Tibial nerve (tissue), 4 donors: ENCODE data around the gene TRAF6. TPM values are rescaled to one million over a fixed set of nuclear protein-coding genes. Genes with fewer than 3 reads are reported as not detected.

Experiments
- DNase-seq, 2 donors: peaks; one replicate each; pipeline ENCODE4 v3.0.0-alpha.2; 2019; ENCODE audit warnings: low spot score in 2 of 2
- H3K27ac ChIP-seq, 4 donors: fragments of 200-600 bp; sonication (generic) in 3 of 4; one replicate each; pipeline ENCODE4 v1.5.1; 2017 to 2019; ENCODE audit warnings: mild to moderate bottlenecking in 1 of 4
- H3K27me3 ChIP-seq, 2 donors: fragments of 200-600 bp; sonication (generic) in 1 of 2; one replicate each; pipeline versions ENCODE4 v1.5.1 to v1.6.0; 2017 to 2019
- H3K36me3 ChIP-seq, 3 donors: fragments of 200-600 bp; sonication (generic); one replicate each; pipeline ENCODE4 v1.5.1; 2018 to 2019
- H3K4me1 ChIP-seq, 4 donors: fragments of 200-600 bp; sonication (generic) in 3 of 4; one replicate each; pipeline ENCODE4 v1.5.1; 2017 to 2019
- H3K4me3 ChIP-seq, 4 donors: fragments of 200-600 bp; sonication (generic) in 3 of 4; one replicate each; pipeline ENCODE4 v1.5.1; 2017 to 2019; ENCODE audit warnings: mild to moderate bottlenecking in 1 of 4, moderate library complexity in 1 of 4
- H3K9me3 ChIP-seq, 4 donors: fragments of 200-600 bp; sonication (generic) in 3 of 4; one replicate each; pipeline ENCODE4 v1.5.1; 2017 to 2019
- EP300 ChIP-seq, 2 donors: sonication (generic); formaldehyde crosslinking; IDR thresholded peaks; one replicate each; pipeline ENCODE4 v1.6.1; 2017; ENCODE audit warnings: antibody characterized with exemption in 2 of 2, mild to moderate bottlenecking in 1 of 2
- POLR2A ChIP-seq, 2 donors: fragments of 450-650 bp; IDR thresholded peaks; one replicate each; pipeline ENCODE4 v1.6.1; 2017; ENCODE audit warnings: antibody characterized with exemption in 2 of 2, mild to moderate bottlenecking in 2 of 2, moderate library complexity in 2 of 2
- WGBS, 2 donors: methylation state at CpG; one replicate each; pipeline ENCODE4 v1.1.5; 2018; 5-methylcytosine and 5-hydroxymethylcytosine counted together
- small RNA-seq: library from RNA; depleted of rRNA; stranded (forward); fragments of <200 nt; gene quantifications from one replicate; pipeline ENCODE3, GENCODE V24; 2016
- total RNA-seq, 4 donors: library from RNA; depleted of rRNA; stranded (reverse); fragments of >200 nt; gene quantifications; one replicate each; pipeline ENCODE4 v1.1.0, GENCODE V29; 2016
- TF ChIP-seq, protein P1 (sequence below), 5 experiments: fragments of 200-600 bp in 3 of 5; fragments of 450-650 bp in 2 of 5; sonication (generic) in 3 of 5; IDR thresholded peaks; one replicate each; pipeline ENCODE4 v1.5.1; 2016 to 2019; ENCODE audit warnings: antibody characterized with exemption in 5 of 5, mild to moderate bottlenecking in 3 of 5, moderate library complexity in 2 of 5

TRAF6 gene
- total RNA-seq, 4 donors from 2014 or later = 9.9 to 17.7 (median 13.8) TPM

DNA sequence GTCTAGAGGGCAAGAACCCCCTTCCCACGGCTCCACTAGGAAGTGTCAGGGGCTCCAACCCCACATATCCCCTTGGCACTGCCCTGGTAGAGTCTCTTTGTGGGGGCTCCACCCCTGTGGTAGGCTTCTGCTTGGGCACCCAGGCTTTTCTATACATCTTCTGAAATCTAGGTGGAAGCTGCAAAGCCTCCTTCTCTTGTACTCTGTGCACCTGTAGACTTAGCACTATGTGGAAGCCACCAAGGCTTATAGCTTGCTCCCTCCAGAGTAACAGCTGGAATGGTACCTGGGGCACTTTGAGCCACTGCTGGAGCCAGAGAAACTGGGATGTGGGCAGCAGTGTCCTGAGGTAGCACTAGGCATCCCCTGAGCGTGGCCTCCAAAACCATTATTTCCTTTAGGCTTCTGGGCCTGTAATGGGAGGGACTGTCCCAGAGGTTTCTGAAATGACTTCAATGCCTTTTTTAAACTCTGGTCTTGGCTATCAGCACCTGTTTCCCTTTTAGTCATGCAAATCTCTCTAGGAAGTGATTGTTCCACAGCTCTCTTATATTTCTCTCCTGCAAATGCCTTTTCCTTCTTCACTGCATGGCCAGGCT lies 68.4 kb downstream of the TRAF6 start:
- peaks cover 0 to 7% (median 0%) of the 10 kb centered on the region in 4 donors for H3K9me3 ChIP-seq
- H3K4me3 ChIP-seq = no peak overlapping the region
- no peaks in the 10 kb centered on the region for H3K4me1 ChIP-seq
- H3K27me3 ChIP-seq = no peaks in the 10 kb centered on the region
- no peak overlapping the region for H3K27ac ChIP-seq
- peaks cover 0 to 29% (median 0%) of the 10 kb centered on the region in 3 donors for H3K36me3 ChIP-seq
- 100% methylated on average over 2 of the region's 2 CpGs for WGBS, 2 donors
- TF ChIP-seq, protein P1, sequence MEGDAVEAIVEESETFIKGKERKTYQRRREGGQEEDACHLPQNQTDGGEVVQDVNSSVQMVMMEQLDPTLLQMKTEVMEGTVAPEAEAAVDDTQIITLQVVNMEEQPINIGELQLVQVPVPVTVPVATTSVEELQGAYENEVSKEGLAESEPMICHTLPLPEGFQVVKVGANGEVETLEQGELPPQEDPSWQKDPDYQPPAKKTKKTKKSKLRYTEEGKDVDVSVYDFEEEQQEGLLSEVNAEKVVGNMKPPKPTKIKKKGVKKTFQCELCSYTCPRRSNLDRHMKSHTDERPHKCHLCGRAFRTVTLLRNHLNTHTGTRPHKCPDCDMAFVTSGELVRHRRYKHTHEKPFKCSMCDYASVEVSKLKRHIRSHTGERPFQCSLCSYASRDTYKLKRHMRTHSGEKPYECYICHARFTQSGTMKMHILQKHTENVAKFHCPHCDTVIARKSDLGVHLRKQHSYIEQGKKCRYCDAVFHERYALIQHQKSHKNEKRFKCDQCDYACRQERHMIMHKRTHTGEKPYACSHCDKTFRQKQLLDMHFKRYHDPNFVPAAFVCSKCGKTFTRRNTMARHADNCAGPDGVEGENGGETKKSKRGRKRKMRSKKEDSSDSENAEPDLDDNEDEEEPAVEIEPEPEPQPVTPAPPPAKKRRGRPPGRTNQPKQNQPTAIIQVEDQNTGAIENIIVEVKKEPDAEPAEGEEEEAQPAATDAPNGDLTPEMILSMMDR (IDR thresholded peaks at IDR 0.05) = no peak
- no peak for DNase-seq

DNA sequence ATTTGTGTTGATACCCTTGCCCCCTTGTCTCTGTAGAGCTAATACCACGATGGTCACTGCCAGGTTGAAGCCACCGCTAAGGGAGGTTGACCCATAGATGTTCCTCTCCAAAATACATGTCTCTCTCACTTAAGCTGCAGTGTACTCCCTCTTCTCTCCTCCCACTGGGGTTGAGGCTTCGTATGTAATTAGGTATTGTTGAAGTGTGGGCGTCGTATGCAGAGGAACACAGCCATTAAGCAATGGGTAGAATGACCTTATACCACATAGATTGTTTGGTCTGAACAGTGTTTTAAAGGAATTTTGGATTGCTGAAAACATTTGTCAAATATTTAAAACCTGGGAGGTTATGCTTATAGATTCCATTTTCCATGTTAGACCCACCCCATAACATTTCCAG lies 71.9 kb downstream of the TRAF6 start:
- H3K27ac ChIP-seq = no peak overlapping the region
- DNase-seq = no peak
- no peaks in the 10 kb centered on the region for H3K27me3 ChIP-seq
- peaks cover 0 to 23% (median 0%) of the 10 kb centered on the region in 3 donors for H3K36me3 ChIP-seq
- no peak overlapping the region for H3K4me3 ChIP-seq
- peaks cover 0 to 7% (median 0%) of the 10 kb centered on the region in 4 donors for H3K9me3 ChIP-seq
- WGBS, 2 donors = 86 to 89% methylated on average over 5 of the region's 5 CpGs
- TF ChIP-seq, protein P1 (IDR thresholded peaks at IDR 0.05) = no peak
- TF ChIP-seq EP300 (IDR thresholded peaks at IDR 0.05) = no peak
- TF ChIP-seq POLR2A (IDR thresholded peaks at IDR 0.05) = no peak
- no peaks in the 10 kb centered on the region for H3K4me1 ChIP-seq

DNA sequence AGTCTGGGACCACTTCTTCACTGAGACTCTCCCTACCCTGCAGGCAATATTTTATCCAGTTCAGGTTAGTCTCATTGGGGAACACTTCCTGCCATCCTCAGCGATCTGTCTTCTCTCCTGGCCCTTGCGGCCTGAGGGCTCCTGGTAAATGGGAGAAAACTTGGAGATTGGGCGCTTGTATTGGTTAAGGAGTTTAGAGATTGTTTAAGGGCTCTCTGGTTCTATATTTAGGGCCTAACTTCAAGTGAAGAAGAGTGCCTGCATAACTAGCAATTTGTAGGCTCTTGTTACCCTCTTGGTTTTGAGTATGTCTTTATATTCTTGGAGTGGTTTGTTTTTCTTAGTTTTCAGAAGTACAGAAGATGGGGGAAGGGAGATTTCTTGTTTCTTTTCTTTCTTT lies 72.7 kb downstream of the TRAF6 start:
- 94 to 96% methylated on average over 3 of the region's 3 CpGs for WGBS, 2 donors
- H3K4me1 ChIP-seq = no peaks in the 10 kb centered on the region
- peaks cover 0 to 23% (median 0%) of the 10 kb centered on the region in 3 donors for H3K36me3 ChIP-seq
- no peak overlapping the region for H3K27ac ChIP-seq
- DNase-seq = no peak
- TF ChIP-seq POLR2A (IDR thresholded peaks at IDR 0.05) (no peak), EP300 (IDR thresholded peaks at IDR 0.05) (no peak)
- TF ChIP-seq, protein P1 (IDR thresholded peaks at IDR 0.05) = no peak
- peaks cover 0 to 7% (median 0%) of the 10 kb centered on the region in 4 donors for H3K9me3 ChIP-seq
- H3K27me3 ChIP-seq = no peaks in the 10 kb centered on the region
- H3K4me3 ChIP-seq = no peak overlapping the region

Small RNA genes within 50 kb of the gene (small RNA-seq; reads per million reads assigned to genes)
- gene AC061999.1 = not detected

Other genes starting within 250 kb of the TRAF6 start
- gene COMMD9, start 220.8 kb downstream of the TRAF6 start, total RNA-seq = 10 to 100 TPM; 36.9 to 58.0 (median 47.8) TPM
- gene PRR5L, start 214.0 kb downstream of the TRAF6 start, total RNA-seq = 10 to 100 TPM in 2 of 4 donors, 1 to 10 TPM in 2; 8.8 to 29.7 (median 9.4) TPM
- gene RAG1, start 57.7 kb upstream of the TRAF6 start, total RNA-seq = under 1 TPM; 0.22 to 0.60 (median 0.41) TPM
- gene IFTAP, start 84.2 kb upstream of the TRAF6 start, total RNA-seq = 10 to 100 TPM; 17.2 to 40.2 (median 20.7) TPM
- not detected for gene RAG2, start 88.0 kb upstream of the TRAF6 start, total RNA-seq